Activated CD4-positive, alpha-beta T cell treated with anti-CD3 and anti-CD28 coated beads, Interleukin-2, amount 10 ng/mL, durations not matched to agents 24 days and 14 days (primary cell): ENCODE results near the gene CD79A. TPM values are rescaled to one million over a fixed set of nuclear protein-coding genes. Genes with fewer than 3 reads are reported as not detected.
A peak's percentile ranks its signal among the peaks of the same experiment; 100 is the strongest.

Experiments used
- DNase-seq: peaks from one replicate; pipeline ENCODE4 v3.0.0; 2022
- H3K27ac Mint-ChIP-seq: one replicate; pipeline ENCODE4 v1.8.0; 2022; ENCODE audit warnings: mild to moderate bottlenecking, mixed read lengths
- H3K27me3 Mint-ChIP-seq: one replicate; pipeline ENCODE4 v1.8.0; 2022; ENCODE audit warnings: mixed read lengths
- H3K36me3 Mint-ChIP-seq: one replicate; pipeline ENCODE4 v1.8.0; 2022; ENCODE audit warnings: low read depth, mild to moderate bottlenecking, mixed read lengths
- H3K4me1 Mint-ChIP-seq: one replicate; pipeline ENCODE4 v1.8.0; 2021; ENCODE audit warnings: mixed read lengths
- H3K4me3 Mint-ChIP-seq: one replicate; pipeline ENCODE4 v1.8.0; 2022; ENCODE audit warnings: mild to moderate bottlenecking, moderate library complexity, mixed read lengths
- H3K9me3 Mint-ChIP-seq: one replicate; pipeline ENCODE4 v1.8.0; 2021; ENCODE audit warnings: mixed read lengths
- intact Hi-C: fragments of 100-400 bp; cut with micrococcal nuclease; formaldehyde crosslinking; loops from one replicate; pipeline ENCODE4 v1.15.1; 2023
- total RNA-seq: library from RNA; stranded (reverse); gene quantifications from 2 replicates; pipeline ENCODE4 v1.2.3, GENCODE V29; 2022

The CD79A gene
- total RNA-seq, 1 donor from 2014 or later = 2.6 TPM

GRCh38 chr19:41919948-41920712, 43.1 kb downstream of the CD79A start:
- Mint-ChIP-seq H3K27me3 (peaks cover 11% of the 10 kb centered on the region), H3K36me3 (peaks cover 3% of the 10 kb centered on the region)
- no peak for DNase-seq

DNA sequence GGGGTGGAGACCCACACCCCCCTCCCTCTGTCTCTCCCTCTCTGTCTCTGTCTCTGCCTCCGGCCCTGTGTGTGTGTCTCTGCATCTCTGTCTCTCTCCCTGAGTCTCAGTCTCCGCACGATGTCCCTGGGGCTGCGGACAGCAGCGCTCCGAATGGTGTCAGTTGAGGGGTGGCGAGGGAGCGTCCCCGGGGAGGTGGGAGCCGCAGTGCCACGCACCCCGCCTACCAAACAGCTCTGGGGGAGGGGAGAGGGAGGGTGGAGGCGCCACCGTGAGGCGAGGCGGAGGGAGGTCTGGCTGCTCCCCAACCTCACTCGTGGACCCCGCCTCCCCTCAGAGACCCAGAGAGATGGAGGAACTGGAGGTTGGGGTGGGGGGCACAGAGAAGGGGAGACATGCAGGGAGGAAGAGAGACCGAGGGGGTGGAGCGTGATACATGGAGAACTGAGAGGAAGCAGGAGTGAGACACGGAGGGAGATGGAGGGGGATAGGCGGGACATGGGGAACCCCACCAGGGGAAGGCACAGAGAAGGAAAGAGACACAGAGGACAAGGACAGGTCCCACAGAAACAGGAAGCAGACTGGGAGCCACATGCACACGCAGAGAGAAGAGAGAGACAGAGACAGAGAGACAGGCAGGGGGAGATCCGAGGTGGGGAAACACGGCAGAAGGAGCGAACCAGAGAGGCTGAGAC, 44.0 kb downstream of the CD79A start:
- peaks cover 11% of the 10 kb centered on the region for H3K27me3 Mint-ChIP-seq
- H3K4me1 Mint-ChIP-seq = peaks cover 16% of the 10 kb centered on the region
- H3K36me3 Mint-ChIP-seq = peaks cover 3% of the 10 kb centered on the region
- no peaks in the 10 kb centered on the region for H3K9me3 Mint-ChIP-seq
- no peak for DNase-seq
- no peak overlapping the region for H3K4me3 Mint-ChIP-seq
- intact Hi-C loops = no loop called here
- no peak overlapping the region for H3K27ac Mint-ChIP-seq

More at GRCh38 chr19:41919948-41920712, 43.1 kb downstream of the CD79A start:
- intact Hi-C loops = no loop called here
- no peak overlapping the region for H3K27ac Mint-ChIP-seq
- H3K9me3 Mint-ChIP-seq = no peaks in the 10 kb centered on the region
- H3K4me3 Mint-ChIP-seq = no peak overlapping the region
- peaks cover 16% of the 10 kb centered on the region for H3K4me1 Mint-ChIP-seq

DNA sequence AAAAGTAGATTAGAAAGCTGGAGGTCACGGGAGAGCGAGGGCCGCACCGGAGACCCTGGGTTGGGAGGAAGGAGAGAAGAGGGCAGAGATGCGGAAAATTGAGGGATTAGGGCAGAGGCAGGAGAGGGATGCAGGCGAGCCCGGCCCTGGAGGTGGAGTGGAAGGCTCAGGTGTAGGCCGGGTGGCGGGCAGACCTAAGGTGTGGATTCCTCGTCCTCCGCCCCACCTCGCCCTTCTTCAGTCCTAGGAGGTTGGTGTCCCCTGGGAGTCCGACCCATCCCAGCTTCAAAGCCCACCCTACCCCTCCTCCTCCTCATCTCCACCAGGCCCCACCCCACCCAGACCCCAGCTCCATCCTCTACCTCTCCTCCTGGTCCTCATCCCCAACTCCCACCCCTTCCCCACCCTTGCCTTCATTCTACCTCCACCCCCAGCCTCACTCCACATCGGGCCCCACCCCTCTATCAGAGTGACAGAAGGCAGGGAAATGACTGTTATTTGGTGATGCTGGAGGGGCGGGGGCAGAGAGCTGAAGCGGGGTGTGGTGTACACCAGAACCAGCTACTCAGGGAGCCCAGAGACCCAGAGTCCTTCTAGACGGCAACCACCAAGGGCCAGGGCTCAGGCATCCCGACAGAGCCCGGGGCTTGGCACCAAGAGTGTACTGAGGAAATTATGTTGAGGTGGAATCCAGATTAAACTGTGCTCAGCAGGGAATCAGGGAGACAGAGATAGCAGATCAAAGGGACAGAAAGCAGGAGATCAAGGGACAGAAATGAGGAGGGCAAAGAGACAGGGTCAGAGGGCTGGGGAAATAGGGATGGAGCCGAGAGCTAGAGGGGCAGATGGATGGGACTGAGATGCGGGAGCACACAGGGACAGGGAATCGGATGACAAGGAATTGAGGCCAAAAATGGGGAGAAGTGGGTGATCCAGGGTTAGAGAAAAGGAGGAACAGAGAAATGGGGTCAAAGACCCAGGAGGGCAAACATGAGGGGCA, 44.8 kb downstream of the CD79A start:
- Mint-ChIP-seq H3K4me3 (no peak overlapping the region), H3K4me1 (peaks cover 16% of the 10 kb centered on the region), H3K36me3 (peaks cover 3% of the 10 kb centered on the region), H3K27me3 (peaks cover 11% of the 10 kb centered on the region), H3K9me3 (no peaks in the 10 kb centered on the region), H3K27ac (no peak overlapping the region)
- intact Hi-C loops = no loop called here
- DNase-seq = no peak

DNA sequence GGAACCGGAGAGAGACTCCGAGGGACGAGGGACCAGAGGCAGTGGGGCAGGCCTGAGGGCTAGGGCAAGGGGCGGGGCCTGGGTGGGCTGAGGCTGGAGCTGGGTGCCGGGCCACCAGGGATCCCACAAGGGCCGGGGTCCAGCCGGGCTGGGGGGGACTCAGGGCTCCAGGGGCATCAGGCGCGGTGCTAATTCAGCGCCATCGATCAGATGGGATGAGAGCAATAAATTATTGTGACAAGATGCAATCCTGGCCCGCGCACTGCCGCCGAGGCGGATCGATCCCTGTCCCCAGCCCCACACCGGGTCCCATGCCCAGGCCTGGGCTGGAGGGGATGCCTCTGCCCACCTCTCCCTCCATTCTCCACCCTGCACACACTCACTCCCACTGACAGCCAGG, 45.5 kb downstream of the CD79A start:
- peaks cover 3% of the 10 kb centered on the region for H3K36me3 Mint-ChIP-seq

GRCh38 chr19:41923045-41923788, 46.1 kb downstream of the CD79A start:
- peaks cover 11% of the 10 kb centered on the region for H3K27me3 Mint-ChIP-seq
- peak overlapping the region; percentile 56 for H3K27ac Mint-ChIP-seq
- H3K36me3 Mint-ChIP-seq = peaks cover 3% of the 10 kb centered on the region
- H3K4me3 Mint-ChIP-seq = peak overlapping the region; percentile 17
- no peak for DNase-seq
- intact Hi-C loops = no loop called here
- H3K9me3 Mint-ChIP-seq = no peaks in the 10 kb centered on the region
- peaks cover 16% of the 10 kb centered on the region for H3K4me1 Mint-ChIP-seq

More for the DNA sequence above, 45.5 kb downstream of the CD79A start:
- Mint-ChIP-seq H3K27me3 (peaks cover 11% of the 10 kb centered on the region), H3K4me3 (no peak overlapping the region), H3K9me3 (no peaks in the 10 kb centered on the region), H3K4me1 (peaks cover 16% of the 10 kb centered on the region), H3K27ac (no peak overlapping the region)
- intact Hi-C loops = no loop called here
- DNase-seq = no peak

GRCh38 chr19:41924151-41925145, 47.4 kb downstream of the CD79A start:
- intact Hi-C loops = no loop called here
- H3K4me3 Mint-ChIP-seq = no peak overlapping the region
- no peak for DNase-seq
- H3K4me1 Mint-ChIP-seq = peaks cover 23% of the 10 kb centered on the region
- no peak overlapping the region for H3K27ac Mint-ChIP-seq
- no peaks in the 10 kb centered on the region for H3K9me3 Mint-ChIP-seq
- peaks cover 3% of the 10 kb centered on the region for H3K36me3 Mint-ChIP-seq
- peaks cover 11% of the 10 kb centered on the region for H3K27me3 Mint-ChIP-seq

GRCh38 chr19:41925208-41926003, 48.3 kb downstream of the CD79A start:
- Mint-ChIP-seq H3K4me3 (no peak overlapping the region), H3K27ac (no peak overlapping the region), H3K36me3 (peaks cover 3% of the 10 kb centered on the region), H3K4me1 (peaks cover 30% of the 10 kb centered on the region), H3K9me3 (no peaks in the 10 kb centered on the region), H3K27me3 (peaks cover 11% of the 10 kb centered on the region)
- DNase-seq = no peak
- intact Hi-C loops = no loop called here

DNA sequence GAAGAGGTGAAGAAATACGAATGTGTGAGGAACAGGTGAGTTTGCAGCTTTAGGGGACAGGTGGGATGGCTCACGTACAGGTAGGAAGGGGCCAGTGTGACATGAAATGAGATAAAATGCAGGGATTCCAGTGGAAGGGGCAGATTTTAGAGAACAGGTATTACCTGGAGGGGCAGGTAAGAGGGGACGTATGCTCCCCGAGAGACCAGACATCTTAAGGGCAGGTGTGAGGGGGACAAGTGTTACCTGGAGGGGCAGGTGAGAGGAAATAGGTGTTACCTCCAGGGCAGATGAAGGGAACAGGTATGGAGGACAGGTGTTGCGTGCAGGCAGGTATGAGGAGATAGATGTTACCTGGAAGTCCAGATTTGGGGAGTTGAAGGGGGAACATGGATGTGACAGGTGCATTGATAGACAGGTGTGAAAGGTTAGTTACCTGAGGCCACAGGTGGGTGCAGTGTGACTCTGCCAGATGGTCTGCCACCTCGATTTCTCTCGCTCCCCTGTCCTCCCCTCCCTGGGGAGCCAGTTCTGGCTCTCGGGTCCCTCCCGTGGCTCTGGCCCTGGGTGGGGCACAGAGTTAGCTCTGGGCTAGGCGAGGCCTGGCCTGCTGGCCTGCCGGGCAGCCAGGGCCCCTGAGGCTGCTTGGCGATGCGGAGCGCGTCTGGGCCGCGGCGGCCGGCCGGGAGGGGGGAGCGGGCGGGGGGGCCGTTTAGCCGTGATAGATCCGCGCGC, 49.1 kb downstream of the CD79A start:
- intact Hi-C loops = no loop called here
- Mint-ChIP-seq H3K9me3 (no peaks in the 10 kb centered on the region), H3K4me3 (no peak overlapping the region), H3K27ac (no peak overlapping the region), H3K27me3 (peaks cover 13% of the 10 kb centered on the region), H3K36me3 (peaks cover 3% of the 10 kb centered on the region), H3K4me1 (peaks cover 34% of the 10 kb centered on the region)
- DNase-seq = no peak

- Mint-ChIP-seq H3K36me3 (peaks cover 3% of the 10 kb centered on the region), H3K4me1 (peaks cover 31% of the 10 kb centered on the region), H3K27ac (no peak overlapping the region), H3K4me3 (no peak overlapping the region), H3K9me3 (no peaks in the 10 kb centered on the region), H3K27me3 (peaks cover 11% of the 10 kb centered on the region)
- intact Hi-C loops = no loop called here
- no peak for DNase-seq
These were observed 49.9 kb downstream of the CD79A start for GRCh38 chr19:41926763-41927496.

GRCh38 chr19:41927497-41928192, 50.6 kb downstream of the CD79A start:
- DNase-seq = peak; percentile 79
- Mint-ChIP-seq H3K4me3 (peak overlapping the region; percentile 80), H3K9me3 (no peaks in the 10 kb centered on the region), H3K36me3 (peaks cover 3% of the 10 kb centered on the region), H3K4me1 (peaks cover 27% of the 10 kb centered on the region), H3K27me3 (peaks cover 7% of the 10 kb centered on the region), H3K27ac (no peak overlapping the region)
- intact Hi-C loops = loop anchor here (2.0 kb wide), 2 partner anchors 17 to 41 kb away; no protein-coding TSS in a partner anchor
